A549 (cell line): ENCODE measurements around the gene POP4. TPM values are rescaled to one million over a fixed set of nuclear protein-coding genes. Genes with fewer than 3 reads are reported as not detected.

ENCODE experiments used
- ATAC-seq, 2 experiments: fragments of 200-7000 bp in 1 of 2; fragments of >200 bp in 1 of 2; cut with Nextera tagmentation in 1 of 2; cut with Tn5 transposase in 1 of 2; 3 replicates each; pipeline versions ENCODE4 v1.8.0 to v1.9.1; 2018 to 2020; ENCODE audit warnings: mild to moderate bottlenecking in 1 of 2, moderate library complexity in 1 of 2
- CTCF ChIA-PET: fragments of 300-600 bp; sonication (Branson Sonifier 250); formaldehyde crosslinking; extraction: SDS; loops from one replicate; lab custom pipeline; 2021; ENCODE audit warnings: antibody characterized with exemption, inconsistent platforms; lab: Yijun Ruan, JAX
- POLR2A ChIA-PET: fragments of 350-600 bp; formaldehyde crosslinking; extraction: SDS; loops from one replicate; lab custom pipeline; 2021; ENCODE audit warnings: antibody characterized with exemption, inconsistent platforms; lab: Yijun Ruan, JAX
- DNase-seq, 2 experiments: peaks; one replicate each; pipeline versions ENCODE4 v3.0.0 to v3.0.0-alpha.2; 2011 to 2016; ENCODE audit warnings: low read depth in 1 of 2, low spot score in 1 of 2
- FAIRE-seq: peaks from 2 replicates; lab custom pipeline; 2011; peaks lifted over from hg19 to GRCh38; lab: Jason Lieb, UNC
- H3K27ac ChIP-seq, 2 experiments: fragments of >200 bp; sonication (Bioruptor Twin); formaldehyde crosslinking; 3 replicates each; pipeline ENCODE4 v1.5.1; 2016 to 2017
- H3K4me1 ChIP-seq: fragments of >200 bp; sonication (Bioruptor Twin); formaldehyde crosslinking; 3 replicates; pipeline ENCODE4 v1.6.1; 2016
- H3K4me2 ChIP-seq: fragments of >200 bp; sonication (Bioruptor Twin); formaldehyde crosslinking; 3 replicates; pipeline ENCODE4 v1.6.1; 2016
- H3K4me3 ChIP-seq: fragments of >200 bp; sonication (Bioruptor Twin); formaldehyde crosslinking; 3 replicates; pipeline ENCODE4 v1.5.1; 2016
- H3K9me3 ChIP-seq: fragments of >200 bp; sonication (Bioruptor Twin); formaldehyde crosslinking; 3 replicates; pipeline ENCODE4 v1.6.1; 2016
- BHLHE40 ChIP-seq: IDR thresholded peaks from 2 replicates; pipeline ENCODE4 v1.6.1; 2012; ENCODE audit warnings: low read depth, low read length, inconsistent platforms
- CBX8 ChIP-seq: fragments of 200-600 bp; sonication (generic); IDR thresholded peaks from 2 replicates; pipeline ENCODE4 v1.6.1; 2016
- CHD2 ChIP-seq: fragments of 150-350 bp; IDR thresholded peaks from 2 replicates; pipeline ENCODE4 v1.6.1; 2014; ENCODE audit warnings: low read length; ENCODE audit not compliant: partially characterized antibody
- CHD4 ChIP-seq: fragments of 200-600 bp; sonication (generic); IDR thresholded peaks from 2 replicates; pipeline ENCODE4 v1.6.1; 2016; ENCODE audit warnings: antibody characterized with exemption, mild to moderate bottlenecking, borderline replicate concordance
- CTCF ChIP-seq: fragments of >200 bp; sonication (Bioruptor Twin); formaldehyde crosslinking; IDR thresholded peaks from 3 replicates; pipeline ENCODE4 v1.5.1; 2016
- E2F6 ChIP-seq: IDR thresholded peaks from 2 replicates; pipeline ENCODE4 v1.6.1; 2012; ENCODE audit warnings: low read depth, borderline replicate concordance
- EHF ChIP-seq: fragments of 250-450 bp; sonication (Bioruptor Pico); IDR thresholded peaks from 2 replicates; pipeline ENCODE4 v1.5.0; 2020; ENCODE audit warnings: mild to moderate bottlenecking
- EP300 ChIP-seq, 2 experiments: fragments of >200 bp; sonication (Bioruptor Twin); formaldehyde crosslinking; IDR thresholded peaks; 2 replicates in 1 of 2; 3 replicates in 1 of 2; pipeline ENCODE4 v1.6.1; 2016 to 2017
- FOSB ChIP-seq: fragments of 250-450 bp; sonication (Bioruptor Pico); IDR thresholded peaks from 2 replicates; pipeline ENCODE4 v1.5.0; 2020; ENCODE audit warnings: mild to moderate bottlenecking, moderate library complexity
- FOSL2 ChIP-seq, 2 experiments: fragments of 450-650 bp in 1 of 2; fragments of >200 bp in 1 of 2; sonication (Bioruptor Twin) in 1 of 2; formaldehyde crosslinking; IDR thresholded peaks; 2 replicates each; pipeline versions ENCODE4 v1.5.0 to v1.6.1; 2016 to 2020; ENCODE audit warnings: mild to moderate bottlenecking in 1 of 2, moderate library complexity in 1 of 2
- FOXS1 ChIP-seq: fragments of 250-450 bp; sonication (Bioruptor Pico); IDR thresholded peaks from 2 replicates; pipeline ENCODE4 v1.5.0; 2020; ENCODE audit warnings: mild to moderate bottlenecking, moderate library complexity
- GATA3 ChIP-seq: IDR thresholded peaks from 2 replicates; pipeline ENCODE4 v1.6.1; 2012; ENCODE audit warnings: borderline replicate concordance
- HDAC2 ChIP-seq: fragments of 200-600 bp; sonication (generic); IDR thresholded peaks from 2 replicates; pipeline ENCODE4 v1.6.1; 2016
- HOXA7 ChIP-seq: fragments of 250-450 bp; sonication (Bioruptor Pico); IDR thresholded peaks from 2 replicates; pipeline ENCODE4 v1.5.0; 2020; ENCODE audit warnings: mild to moderate bottlenecking, moderate library complexity
- HOXB13 ChIP-seq: fragments of 250-450 bp; sonication (Bioruptor Pico); IDR thresholded peaks from 2 replicates; pipeline ENCODE4 v1.5.0; 2020; ENCODE audit warnings: low read depth, mild to moderate bottlenecking, moderate library complexity
- JUN ChIP-seq, 2 experiments: fragments of >200 bp; sonication (Bioruptor Twin); formaldehyde crosslinking; IDR thresholded peaks; 2 replicates in 1 of 2; 3 replicates in 1 of 2; pipeline ENCODE4 v1.6.1; 2016 to 2017
- KDM1A ChIP-seq: fragments of 200-600 bp; sonication (generic); IDR thresholded peaks from 2 replicates; pipeline ENCODE4 v1.6.1; 2016; ENCODE audit warnings: low read depth, mild to moderate bottlenecking
- KDM5A ChIP-seq: fragments of 200-600 bp; sonication (generic); IDR thresholded peaks from 2 replicates; pipeline ENCODE4 v1.6.1; 2016; ENCODE audit warnings: antibody characterized with exemption, mild to moderate bottlenecking
- MAFK ChIP-seq: fragments of 450-650 bp; IDR thresholded peaks from 2 replicates; pipeline ENCODE4 v1.6.1; 2014; ENCODE audit not compliant: partially characterized antibody
- MAZ ChIP-seq: fragments of 150-350 bp; IDR thresholded peaks from 2 replicates; pipeline ENCODE4 v1.6.1; 2014; ENCODE audit warnings: antibody characterized with exemption, low read depth, low read length, borderline replicate concordance
- MYC ChIP-seq: IDR thresholded peaks from 2 replicates; pipeline ENCODE4 v1.6.1; 2012; ENCODE audit warnings: mild to moderate bottlenecking, inconsistent platforms, low read length, improper control_type of control experiment, borderline replicate concordance
- NFE2L2 ChIP-seq: fragments of 150-350 bp; conservative IDR thresholded peaks from 2 replicates; pipeline ENCODE4 v1.6.1; 2014; ENCODE audit warnings: low read length
- NPAS2 ChIP-seq: fragments of 250-450 bp; sonication (Bioruptor Pico); IDR thresholded peaks from 2 replicates; pipeline ENCODE4 v1.8.0; 2022; ENCODE audit warnings: mild to moderate bottlenecking, moderate library complexity, borderline replicate concordance
- POLR2A ChIP-seq: IDR thresholded peaks from 2 replicates; pipeline ENCODE4 v1.6.1; 2012; ENCODE audit warnings: mild to moderate bottlenecking, low read length
- RAD21 ChIP-seq, 2 experiments: fragments of >200 bp in 1 of 2; sonication (Bioruptor Twin) in 1 of 2; formaldehyde crosslinking in 1 of 2; IDR thresholded peaks in 1 of 2; conservative IDR thresholded peaks in 1 of 2; 2 replicates in 1 of 2; 3 replicates in 1 of 2; pipeline ENCODE4 v1.6.1; 2012 to 2018; ENCODE audit warnings: inconsistent platforms in 1 of 2
- RFX5 ChIP-seq: fragments of 450-650 bp; IDR thresholded peaks from 2 replicates; pipeline ENCODE4 v1.7.1; 2014; ENCODE audit warnings: antibody characterized with exemption, mild to moderate bottlenecking, moderate library complexity
- SREBF2 ChIP-seq: fragments of 450-650 bp; IDR thresholded peaks from 2 replicates; pipeline ENCODE4 v1.6.1; 2014; ENCODE audit warnings: mild to moderate bottlenecking, moderate library complexity
- TFCP2L1 ChIP-seq: fragments of 250-450 bp; sonication (Bioruptor Pico); IDR thresholded peaks from 2 replicates; pipeline ENCODE4 v1.5.0; 2021; ENCODE audit warnings: mild to moderate bottlenecking
- TP53 ChIP-seq: fragments of 250-450 bp; sonication (Bioruptor Pico); IDR thresholded peaks from 2 replicates; pipeline ENCODE4 v1.5.0; 2021; ENCODE audit warnings: mild to moderate bottlenecking, moderate library complexity
- ZC3H11A ChIP-seq: fragments of 450-650 bp; IDR thresholded peaks from 2 replicates; pipeline ENCODE4 v1.6.1; 2014; ENCODE audit warnings: antibody characterized with exemption, mild to moderate bottlenecking
- ZFP36 ChIP-seq: fragments of 450-650 bp; IDR thresholded peaks from 2 replicates; pipeline ENCODE4 v1.6.1; 2014; ENCODE audit warnings: borderline replicate concordance; ENCODE audit not compliant: partially characterized antibody
- ZNF302 ChIP-seq: fragments of 250-450 bp; sonication (Bioruptor Pico); IDR thresholded peaks from 2 replicates; pipeline ENCODE4 v1.9.0; 2021; ENCODE audit warnings: inconsistent platforms, mild to moderate bottlenecking, moderate library complexity
- WGBS: methylation state at CpG from one replicate; pipeline ENCODE4 v1.1.6; 2017; ENCODE audit errors: missing lambda C conversion rate; 5-methylcytosine and 5-hydroxymethylcytosine counted together
- polyA plus RNA-seq, 4 experiments: library from polyadenylated mRNA; depleted of rRNA in 3 of 4; stranded (reverse); fragments of >200 nt; fragmentation: RNase III in 1 of 4; extraction: RNeasy Plus Mini Kit Qiagen cat#74134 plus additional on column Dnase treatment in 1 of 4; gene quantifications; 2 replicates in 3 of 4; 3 replicates in 1 of 4; pipeline ENCODE4 v1.2.3, GENCODE V29; 2011 to 2017
- TF ChIP-seq, protein P1 (sequence below): fragments of 250-450 bp; sonication (Bioruptor Pico); IDR thresholded peaks from 2 replicates; pipeline ENCODE4 v1.5.0; 2020; ENCODE audit warnings: low read depth, mild to moderate bottlenecking, moderate library complexity

Gene POP4
- polyA plus RNA-seq, 2 of the 4 experiments (the other 2 are of a cell fraction): 202 to 208 TPM

- Histone ChIP-seq H3K9me3 (peaks cover 13% of the 10 kb centered on the region; the same call in 2 of the 3 replicates), H3K4me2 (no peak overlapping the region), H3K4me1 (no peaks in the 10 kb centered on the region), H3K27ac (no peak overlapping the region), H3K4me3 (no peak overlapping the region)
- ChIA-PET POLR2A (no interaction called here), CTCF (interaction anchor here (1.3 to 1.8 kb wide), 2 partner anchors 33 to 49 kb away, joined by 4 read pairs; no protein-coding TSS in a partner anchor)
- no peak for TF ChIP-seq MAFK
- TF ChIP-seq TP53 (CRISPR knock-in tag): no peak
- no peak for TF ChIP-seq RFX5
- no peak for TF ChIP-seq BHLHE40
- no peak for TF ChIP-seq FOXS1 (CRISPR knock-in tag)
- TF ChIP-seq FOSB: no peak
- TF ChIP-seq ZFP36: no peak
- TF ChIP-seq CHD4: no peak
- TF ChIP-seq FOSL2 (IDR thresholded peaks at IDR 0.05): no peak
- TF ChIP-seq FOSL2 (CRISPR knock-in tag; IDR thresholded peaks at IDR 0.05): no peak
- no peak for TF ChIP-seq SREBF2
- no peak for TF ChIP-seq EHF (CRISPR knock-in tag)
- no peak for TF ChIP-seq CTCF
- TF ChIP-seq KDM1A: no peak
- no peak for TF ChIP-seq CBX8
- no peak for TF ChIP-seq NPAS2 (CRISPR knock-in tag)
- TF ChIP-seq ZC3H11A: no peak
- no peak for TF ChIP-seq E2F6
- TF ChIP-seq EP300 (IDR thresholded peaks at IDR 0.05): no peak
- WGBS: 9% methylated on average over 8 of the region's 8 CpGs
- ATAC-seq (no peak), DNase-seq (no peak), FAIRE-seq (no peak)
Observed at GRCh38 chr19:29578349-29578748, 27.7 kb upstream of the POP4 start.

DNA sequence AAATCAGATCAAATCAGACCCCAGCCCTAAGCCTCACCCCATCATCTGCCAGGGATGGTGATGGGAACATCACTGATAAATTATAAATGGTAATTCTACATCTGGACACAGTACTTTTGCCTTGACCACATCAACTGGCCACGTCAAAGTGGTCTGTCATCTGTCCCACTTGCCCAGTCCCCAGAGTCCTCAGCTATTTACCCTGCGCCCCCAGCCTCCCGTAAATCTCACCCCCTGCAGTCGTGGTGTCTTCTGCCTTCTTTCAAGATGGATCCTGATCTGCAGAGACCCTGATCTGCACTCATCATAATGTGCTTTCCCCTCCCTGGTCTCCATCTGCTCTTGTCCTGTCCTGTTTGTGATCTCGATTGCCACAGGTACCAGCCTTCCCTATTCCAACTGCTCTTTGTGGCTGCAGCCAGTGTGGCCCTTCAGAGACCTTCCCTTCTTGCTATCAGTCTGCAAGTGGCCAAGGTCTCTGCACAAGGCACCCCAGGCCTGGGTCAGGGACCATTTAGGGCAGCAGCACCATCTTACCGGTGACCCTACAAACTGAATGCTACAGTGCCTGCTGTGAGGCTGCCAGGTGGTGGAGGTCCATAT is 26.7 kb upstream of the POP4 start:
- POLR2A ChIA-PET: no interaction called here
- FAIRE-seq (no peak), ATAC-seq (no peak), DNase-seq (no peak)
- Histone ChIP-seq H3K27ac (no peak overlapping the region), H3K9me3 (peaks cover 13% of the 10 kb centered on the region; the same call in 2 of the 3 replicates), H3K4me2 (no peak overlapping the region), H3K4me1 (no peaks in the 10 kb centered on the region), H3K4me3 (no peak overlapping the region)
- 10% methylated on average over 6 of the region's 6 CpGs for WGBS
- TF ChIP-seq POLR2A (no peak), CHD2 (no peak), HOXA7 (CRISPR knock-in tag) (no peak), CHD4 (no peak), GATA3 (no peak), KDM5A (no peak), ZNF302 (no peak), TFCP2L1 (no peak), HOXB13 (CRISPR knock-in tag) (no peak), MAZ (no peak), NFE2L2 (no peak), SREBF2 (no peak), RAD21 (conservative IDR thresholded peaks at IDR 0.05 in 1 of 2, IDR thresholded peaks at IDR 0.05 in 1 of 2) (no peak), JUN (IDR thresholded peaks at IDR 0.05) (no peak), KDM1A (no peak), CBX8 (no peak), HDAC2 (no peak), MYC (no peak)
- TF ChIP-seq, protein P1, sequence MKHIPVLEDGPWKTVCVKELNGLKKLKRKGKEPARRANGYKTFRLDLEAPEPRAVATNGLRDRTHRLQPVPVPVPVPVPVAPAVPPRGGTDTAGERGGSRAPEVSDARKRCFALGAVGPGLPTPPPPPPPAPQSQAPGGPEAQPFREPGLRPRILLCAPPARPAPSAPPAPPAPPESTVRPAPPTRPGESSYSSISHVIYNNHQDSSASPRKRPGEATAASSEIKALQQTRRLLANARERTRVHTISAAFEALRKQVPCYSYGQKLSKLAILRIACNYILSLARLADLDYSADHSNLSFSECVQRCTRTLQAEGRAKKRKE (CRISPR knock-in tag): no peak
- CTCF ChIA-PET: no interaction called here
